HG02840 (cell line): ENCODE results near the gene KIF1A.

Experiments
- ATAC-seq: cut with Tn5 transposase; IDR thresholded peaks from one replicate; pipeline ENCODE4 v1.9.1; 2021; ENCODE audit warnings: mild to moderate bottlenecking, moderate library complexity, moderate number of reproducible peaks; ENCODE audit not compliant: unreplicated experiment, low FRiP score

KIF1A gene

DNA sequence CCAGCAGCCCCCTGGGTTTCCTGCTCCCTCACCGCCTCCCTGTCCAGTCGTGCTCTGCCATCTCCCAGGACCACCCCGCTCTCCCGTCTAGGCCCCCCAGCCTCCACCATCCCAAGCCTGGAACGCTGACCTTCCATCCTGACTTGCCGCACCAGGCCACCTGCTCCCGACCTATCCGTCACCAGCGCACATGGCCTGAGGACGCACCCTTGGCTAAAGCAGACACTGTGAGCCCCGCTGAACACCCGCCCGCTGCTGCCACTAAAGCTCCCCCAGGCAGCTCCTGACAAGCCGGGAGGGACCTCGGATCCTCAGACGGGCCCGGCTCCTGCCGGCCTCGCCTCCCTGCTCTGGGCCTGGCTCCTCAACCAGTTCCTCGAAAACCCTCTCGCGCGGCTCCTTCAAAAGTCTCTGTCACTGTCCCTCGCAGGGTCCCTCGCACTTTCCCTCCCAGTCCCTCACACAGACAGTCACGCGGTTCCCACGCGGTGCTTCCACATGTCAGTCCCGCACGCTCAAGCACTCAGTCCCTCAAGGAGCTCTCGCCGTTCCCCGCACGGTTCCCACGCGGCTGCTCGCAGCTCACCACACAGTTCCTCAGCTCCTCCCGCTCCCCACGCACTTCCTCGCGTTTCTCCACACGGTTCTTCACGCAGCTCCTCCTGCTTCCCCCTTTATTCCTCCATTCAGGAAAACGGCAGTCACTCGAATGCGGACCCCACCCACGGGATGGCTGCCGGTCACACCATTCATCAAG lies 42.4 kb downstream of the KIF1A start:
- no peak for ATAC-seq

DNA sequence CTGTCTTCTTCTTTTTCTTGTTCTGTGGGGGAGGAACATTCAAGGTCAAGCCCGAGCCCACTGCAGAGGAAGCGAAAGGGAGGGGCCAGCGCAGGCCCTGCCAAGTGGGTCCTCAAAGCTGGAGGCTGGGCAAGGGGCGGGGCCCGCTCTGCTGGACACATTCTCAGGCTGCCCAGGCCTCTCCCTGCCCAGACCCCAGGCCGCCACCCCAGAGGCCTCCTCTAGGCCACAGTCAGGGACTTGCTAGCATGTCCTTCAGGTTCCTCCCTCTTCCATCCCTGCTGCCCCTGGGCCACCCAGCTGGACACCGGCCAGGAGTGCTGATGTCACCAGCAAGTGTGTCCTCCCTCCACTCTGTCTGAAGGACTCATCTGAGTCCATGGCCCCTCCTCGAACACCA lies 44.1 kb downstream of the KIF1A start:
- no peak for ATAC-seq

DNA sequence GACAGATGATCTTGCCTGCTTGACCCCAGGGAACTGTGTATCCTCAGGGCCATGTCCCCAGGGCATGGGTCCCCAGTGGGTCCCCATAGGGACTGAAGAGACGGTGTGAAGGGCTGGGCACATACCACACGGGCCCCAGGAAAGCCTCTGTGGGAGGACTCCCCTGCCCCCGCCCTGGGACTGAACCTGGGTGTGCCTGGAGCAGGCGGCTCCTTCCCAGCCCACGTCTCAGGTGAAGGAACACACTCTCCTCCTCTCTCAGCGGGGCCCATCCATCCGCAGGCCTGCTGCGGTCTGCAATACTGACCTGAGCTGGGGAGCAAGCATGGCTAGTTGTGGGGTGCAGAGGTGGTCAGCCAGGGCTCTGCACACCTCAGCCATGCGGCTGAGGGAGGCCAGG lies 45.2 kb downstream of the KIF1A start:
- no peak for ATAC-seq

DNA sequence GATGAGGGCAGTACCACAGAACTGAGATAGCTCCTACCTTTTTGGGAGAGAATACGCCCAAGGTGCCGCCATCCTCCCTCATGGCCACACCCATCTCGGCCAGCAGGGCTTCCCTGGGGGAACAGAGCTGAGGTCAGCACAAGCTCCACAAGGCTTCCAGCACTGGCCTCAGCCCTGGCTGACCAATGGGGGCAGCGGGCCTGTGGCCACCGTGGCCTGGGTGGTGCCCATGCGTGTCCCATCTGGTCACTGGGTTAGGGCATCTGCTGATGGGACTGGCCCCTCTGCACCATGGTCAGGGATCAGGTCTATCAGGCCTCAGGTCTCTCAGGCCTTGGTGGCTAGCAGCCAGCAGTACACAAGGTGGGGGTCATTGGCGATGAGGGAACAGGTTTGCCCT lies 50.9 kb downstream of the KIF1A start:
- no peak for ATAC-seq

DNA sequence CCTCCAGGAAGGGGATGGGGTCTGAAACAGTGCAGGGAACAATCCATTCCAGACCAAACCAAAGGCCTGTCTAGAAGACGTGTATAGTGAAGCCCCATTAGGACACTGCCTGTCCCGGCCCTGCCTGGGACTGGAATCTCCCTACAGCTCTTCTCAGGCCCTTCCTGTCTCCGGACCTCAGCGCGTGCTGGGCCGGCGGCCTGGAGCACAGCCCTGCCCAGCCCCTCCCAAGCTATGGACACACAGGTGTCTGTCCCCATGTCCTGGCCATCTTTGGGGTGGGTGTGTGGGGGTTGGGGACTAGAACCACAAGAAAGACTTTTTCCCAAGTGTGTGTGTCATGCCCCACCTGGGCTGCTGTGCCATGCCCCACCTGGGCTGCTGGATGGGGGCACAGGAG lies 51.8 kb downstream of the KIF1A start:
- no peak for ATAC-seq

DNA sequence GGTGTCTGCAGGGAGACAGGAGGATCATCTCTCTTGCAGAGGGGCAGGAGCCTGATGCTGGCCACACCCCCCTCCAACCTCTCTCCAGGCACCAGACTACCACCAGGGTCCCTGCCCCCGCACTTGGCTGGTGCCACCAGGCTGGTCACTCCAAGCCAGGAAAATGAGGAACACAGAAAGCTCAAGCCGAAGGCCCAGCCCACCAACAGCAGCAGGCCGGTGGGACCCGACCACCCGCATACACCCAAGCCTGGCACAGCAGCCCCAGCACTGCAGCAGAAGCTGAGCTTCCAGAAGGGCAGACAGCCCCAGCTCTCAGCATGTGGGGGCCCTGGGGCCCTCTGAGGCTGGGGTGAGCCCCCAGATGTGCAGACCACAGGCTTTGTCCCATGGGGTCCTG lies 52.7 kb downstream of the KIF1A start:
- no peak for ATAC-seq

DNA sequence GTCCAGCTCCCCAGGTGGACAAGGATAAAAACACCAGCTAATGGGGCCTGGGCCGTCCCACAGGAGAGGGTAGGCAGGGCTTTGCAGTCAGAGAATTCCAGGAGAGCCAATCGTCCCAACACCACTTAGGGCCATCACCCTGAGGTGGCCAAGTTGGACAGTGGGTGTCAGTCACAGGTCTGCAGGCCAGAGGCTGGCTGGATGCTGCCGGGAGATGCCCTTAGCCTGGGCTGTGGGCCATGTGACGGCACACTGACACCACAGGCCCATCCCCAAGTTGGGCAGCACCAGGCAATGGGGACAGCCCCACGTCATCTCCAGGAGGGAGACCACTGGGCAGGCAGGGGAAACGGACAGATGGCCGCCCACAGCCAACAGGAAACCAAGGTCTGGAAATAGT lies 53.9 kb downstream of the KIF1A start:
- ATAC-seq: no peak

DNA sequence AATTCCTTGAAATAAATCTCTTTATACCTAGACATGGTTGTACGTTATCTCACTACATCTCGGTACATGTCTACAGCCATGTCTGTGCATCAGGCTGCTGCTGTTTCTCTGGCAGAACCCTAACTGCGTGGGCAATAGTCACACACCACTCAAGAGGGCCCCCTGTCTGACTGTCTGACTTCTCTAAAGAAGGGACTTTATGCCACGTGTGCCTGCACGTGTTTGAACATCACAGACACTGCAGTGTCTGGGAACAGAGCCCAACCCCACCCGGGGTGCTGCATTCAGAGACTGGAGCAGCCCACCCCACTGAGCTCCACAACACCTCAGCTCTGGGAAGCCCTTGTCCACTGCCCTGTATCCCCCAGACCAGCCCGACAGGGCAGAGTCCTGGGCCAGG lies 55.0 kb downstream of the KIF1A start:
- no peak for ATAC-seq

DNA sequence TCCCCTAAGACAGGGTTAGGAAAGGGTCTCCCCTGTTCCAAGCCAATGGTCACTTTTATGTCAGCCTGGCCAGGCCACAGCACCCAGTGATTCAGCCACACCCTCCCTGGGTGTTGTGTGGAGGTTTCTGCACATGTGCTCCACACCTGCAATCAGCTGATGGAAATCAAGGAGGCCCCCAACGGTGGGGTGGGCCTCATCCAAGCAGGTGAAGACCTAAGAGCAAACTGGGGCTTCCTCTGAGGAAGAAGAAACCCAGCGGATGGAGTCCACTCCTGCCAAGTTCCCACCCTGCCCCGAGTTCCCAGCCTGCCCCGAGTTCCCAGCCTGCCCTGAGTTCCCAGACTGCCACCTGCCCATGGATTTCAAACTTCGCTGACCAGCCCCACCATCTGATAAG lies 55.4 kb downstream of the KIF1A start:
- ATAC-seq: no peak

DNA sequence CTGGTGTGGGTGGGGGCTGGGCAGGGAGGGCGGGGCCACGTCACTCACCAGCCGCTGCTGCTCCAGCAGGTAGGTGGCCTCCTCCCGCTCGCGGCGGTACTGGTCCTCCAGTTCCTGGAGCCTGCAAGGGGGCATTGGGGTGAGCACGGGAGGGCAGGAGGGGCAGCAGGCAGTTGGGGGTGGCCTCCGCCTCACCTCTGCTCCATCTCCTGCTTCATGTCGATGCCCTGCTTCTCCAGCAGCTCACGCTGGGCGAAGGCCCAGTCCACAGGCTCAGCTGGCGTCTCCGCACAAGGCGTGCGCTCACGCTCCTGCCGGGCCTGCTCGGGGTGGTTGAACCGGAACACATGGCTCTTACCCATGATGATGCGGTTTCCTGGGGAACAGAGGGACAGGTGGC lies 57.0 kb downstream of the KIF1A start:
- ATAC-seq: no peak

DNA sequence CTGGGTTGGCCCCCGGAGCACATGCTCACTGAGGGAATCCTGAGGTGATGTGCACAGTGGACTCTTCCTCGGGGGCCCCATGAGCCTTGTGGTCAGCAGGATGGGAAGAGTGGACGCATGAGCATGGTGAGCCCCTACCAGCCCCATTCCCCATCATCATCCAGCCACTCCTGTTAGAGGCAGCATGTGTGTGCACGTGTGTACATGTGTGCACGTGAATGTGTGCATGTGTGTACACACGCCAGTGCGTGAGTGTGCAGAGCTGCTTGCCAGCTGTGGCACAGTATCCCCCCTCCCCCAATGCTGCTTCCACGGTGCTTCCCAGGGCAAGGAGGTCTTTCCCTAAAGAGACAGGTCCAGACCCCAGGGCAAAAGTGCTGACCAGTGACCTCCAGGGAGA lies 57.8 kb downstream of the KIF1A start:
- no peak for ATAC-seq

DNA sequence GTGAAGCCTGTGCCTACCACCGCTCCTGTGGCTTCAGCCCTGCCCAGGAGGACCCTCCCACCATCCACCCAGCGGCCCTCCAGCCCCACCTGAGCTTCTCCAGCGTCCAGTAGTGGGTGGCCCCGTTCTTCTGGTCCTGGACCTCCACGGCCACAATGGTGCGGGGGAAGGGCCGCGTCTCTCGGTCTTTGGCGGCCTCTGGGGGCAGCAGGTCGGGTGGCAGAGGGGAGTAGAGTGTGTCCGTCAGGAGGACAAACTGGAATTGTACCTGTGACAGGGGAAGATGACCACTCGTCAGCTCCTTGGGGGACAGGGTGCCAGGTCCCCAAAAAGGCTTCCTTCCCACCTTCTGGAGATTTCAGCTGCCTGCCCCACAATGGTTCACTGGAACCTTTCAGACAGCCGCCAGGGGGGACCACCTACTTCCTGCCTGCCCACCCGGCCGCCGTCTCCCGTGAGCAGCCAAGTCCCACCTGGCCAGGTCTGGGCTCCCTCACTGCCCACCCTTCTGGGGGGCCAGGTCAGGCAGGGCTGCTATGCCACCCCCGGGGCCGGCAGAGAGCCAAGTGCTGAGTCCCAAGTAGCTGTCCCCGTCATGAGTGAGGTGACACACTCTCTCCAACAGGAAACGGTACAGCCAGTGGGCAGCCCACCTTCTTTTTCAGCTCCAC lies 59.3 kb downstream of the KIF1A start:
- ATAC-seq: no peak

DNA sequence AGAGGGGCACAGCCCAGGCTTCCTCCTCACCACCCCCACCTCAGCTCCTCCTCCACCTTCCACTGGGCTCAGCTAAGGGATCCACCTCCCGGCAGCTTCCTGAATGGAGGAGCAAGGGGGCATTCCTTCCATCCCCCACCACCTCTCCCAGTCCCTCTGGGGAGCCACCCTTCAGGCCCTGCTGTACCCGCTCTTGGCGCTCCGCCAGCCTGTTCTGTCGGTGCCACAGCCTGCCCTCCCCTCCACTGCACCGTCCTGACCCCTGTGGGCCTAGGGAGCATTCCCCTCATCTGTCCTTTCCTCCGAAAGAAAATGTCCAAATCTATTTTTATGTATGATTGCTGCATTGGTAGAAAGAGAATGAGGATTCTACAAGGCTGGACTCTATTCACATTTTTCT lies 59.9 kb downstream of the KIF1A start:
- no peak for ATAC-seq

DNA sequence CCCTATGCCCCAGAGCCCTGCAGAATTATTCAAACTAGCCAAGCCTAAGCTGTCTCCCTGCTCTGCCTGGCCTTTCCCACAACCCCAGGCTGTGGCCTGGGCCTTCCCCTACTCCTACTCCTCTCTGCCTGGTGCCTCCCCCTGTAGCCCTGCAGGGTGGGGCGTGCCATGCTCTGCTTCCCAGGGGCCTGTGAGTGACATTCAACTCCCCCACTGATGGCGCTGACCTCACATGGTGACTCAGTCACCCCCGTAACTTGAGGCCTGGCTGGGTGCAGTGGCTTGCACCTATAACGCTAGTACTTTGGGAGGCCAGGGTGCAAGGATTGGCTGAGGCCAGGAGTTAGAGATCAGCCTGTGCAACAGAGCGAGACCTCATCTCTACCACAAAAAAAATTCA lies 60.6 kb downstream of the KIF1A start:
- no peak for ATAC-seq

DNA sequence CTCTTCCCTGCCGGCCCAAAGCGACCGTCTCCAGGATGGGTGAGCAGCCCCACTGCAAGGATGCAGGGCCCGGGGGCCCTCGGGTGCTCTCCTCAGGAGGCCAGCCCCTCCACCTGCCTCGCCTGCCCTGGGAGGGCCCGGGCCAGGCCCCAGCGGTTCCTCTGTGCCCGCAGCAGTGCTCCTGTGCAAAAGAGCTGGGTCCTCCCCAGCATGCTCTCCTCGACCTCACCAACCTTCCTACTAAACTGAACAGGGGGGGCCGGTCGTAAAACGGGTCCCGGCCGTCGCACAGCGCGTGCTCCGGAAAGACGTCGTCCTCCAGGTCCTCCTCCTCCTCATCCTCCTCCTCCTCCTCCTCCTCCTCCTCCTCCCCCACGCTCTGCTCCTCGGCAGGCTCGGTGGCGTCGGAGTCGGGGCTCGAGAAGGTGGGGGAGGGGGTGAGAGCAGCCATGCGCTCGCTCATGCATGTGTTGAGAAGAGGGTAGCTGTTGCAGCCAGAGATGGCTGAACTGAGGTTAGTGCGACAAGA lies 62.9 kb downstream of the KIF1A start:
- no peak for ATAC-seq

DNA sequence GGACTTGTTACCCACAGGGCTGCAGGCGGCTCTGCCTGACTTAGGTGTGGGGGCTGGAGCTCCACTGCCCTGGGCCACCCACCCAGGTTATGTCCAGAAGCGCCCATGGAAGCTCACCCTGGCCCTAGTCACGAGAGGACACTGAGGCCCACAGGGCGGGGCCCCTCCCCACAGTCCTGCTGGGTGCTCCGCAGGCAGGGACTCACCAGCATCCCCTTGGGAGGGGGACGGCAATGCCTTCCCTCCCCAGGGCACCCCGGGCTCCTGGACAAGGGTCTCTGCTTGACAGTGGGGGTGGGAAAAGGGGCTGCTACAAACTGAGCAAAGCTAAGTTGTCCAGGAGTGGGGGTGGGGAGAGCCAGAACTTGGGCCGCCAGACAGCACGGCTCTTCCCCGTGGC lies 67.8 kb downstream of the KIF1A start:
- ATAC-seq: no peak

DNA sequence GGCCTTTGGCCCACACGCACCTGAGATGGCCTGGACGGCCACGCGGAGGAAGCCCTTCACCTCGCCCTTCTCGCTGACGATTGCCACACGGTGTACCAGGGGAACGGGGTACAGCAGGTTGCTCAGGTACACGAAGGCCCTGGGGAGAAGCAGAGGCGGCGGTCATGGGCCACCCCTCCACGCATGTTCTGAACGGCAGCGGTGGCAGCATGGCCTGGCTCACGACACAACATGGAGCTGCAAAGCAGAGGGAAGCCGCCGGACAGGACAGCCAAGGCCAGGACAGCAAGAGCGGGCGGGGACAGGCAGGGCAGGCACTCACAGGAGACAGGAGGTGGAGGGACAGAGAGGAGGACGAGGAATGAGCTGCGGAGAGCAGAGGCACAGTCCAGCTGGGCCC lies 69.6 kb downstream of the KIF1A start:
- ATAC-seq: no peak

DNA sequence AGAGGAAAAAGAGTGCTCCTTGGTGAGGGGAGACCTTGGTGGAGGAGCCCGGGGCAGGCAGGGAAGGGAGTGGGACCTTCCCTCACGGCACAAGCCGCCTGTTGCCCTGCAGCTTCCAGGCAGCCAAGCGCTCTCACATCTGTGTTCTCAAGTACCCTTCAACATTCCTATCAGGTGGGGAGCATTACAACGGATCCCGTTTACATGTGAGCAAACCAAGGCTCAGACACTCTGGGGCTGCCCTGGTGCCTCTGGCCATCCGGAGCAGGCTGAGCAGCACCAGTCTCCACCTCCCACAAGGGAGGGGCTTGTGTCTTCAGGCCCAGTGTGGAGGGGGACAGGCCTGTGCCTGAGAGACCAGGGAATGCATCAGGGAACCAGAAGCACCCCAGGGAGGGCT lies 70.5 kb downstream of the KIF1A start:
- ATAC-seq: no peak

DNA sequence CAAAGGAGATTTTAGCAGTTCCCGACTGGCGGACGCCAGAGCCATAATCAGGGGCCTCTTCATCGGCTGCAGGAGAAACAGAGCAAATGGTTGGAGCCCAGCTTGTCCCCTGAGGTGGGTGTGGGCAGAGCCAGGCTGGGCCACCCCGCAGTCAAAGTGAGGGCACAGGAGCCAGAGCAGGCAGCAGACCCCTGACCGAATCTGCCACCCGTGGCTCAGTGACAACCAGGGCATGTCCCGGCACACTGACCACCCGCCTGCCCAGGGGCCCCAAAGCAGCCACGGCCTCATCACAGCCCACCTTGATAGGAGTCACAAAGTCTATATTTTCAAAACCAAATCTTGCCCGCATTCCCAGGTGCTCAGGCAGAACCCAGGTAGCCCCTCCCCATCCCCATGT lies 72.8 kb downstream of the KIF1A start:
- ATAC-seq: no peak

DNA sequence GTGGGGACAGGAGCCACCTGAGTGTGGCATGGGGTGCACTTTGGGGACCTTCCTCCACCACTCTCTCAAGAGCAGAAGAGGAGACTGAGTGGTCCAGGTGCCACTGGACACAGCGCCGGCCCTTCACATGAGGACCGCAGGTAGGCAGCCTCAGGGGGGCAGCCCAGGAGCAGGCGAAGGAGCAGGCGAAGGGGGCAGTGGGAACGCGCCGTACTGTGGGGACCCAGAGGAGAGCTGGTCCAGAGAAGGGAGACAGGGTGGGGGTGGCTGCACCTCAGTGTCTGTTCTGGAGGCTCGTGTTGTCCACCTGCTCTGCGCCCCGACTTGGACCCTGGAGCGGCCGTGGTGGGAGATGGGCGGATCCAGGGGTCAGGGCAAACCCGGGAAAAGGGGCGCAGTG lies 73.3 kb downstream of the KIF1A start:
- ATAC-seq: no peak

DNA sequence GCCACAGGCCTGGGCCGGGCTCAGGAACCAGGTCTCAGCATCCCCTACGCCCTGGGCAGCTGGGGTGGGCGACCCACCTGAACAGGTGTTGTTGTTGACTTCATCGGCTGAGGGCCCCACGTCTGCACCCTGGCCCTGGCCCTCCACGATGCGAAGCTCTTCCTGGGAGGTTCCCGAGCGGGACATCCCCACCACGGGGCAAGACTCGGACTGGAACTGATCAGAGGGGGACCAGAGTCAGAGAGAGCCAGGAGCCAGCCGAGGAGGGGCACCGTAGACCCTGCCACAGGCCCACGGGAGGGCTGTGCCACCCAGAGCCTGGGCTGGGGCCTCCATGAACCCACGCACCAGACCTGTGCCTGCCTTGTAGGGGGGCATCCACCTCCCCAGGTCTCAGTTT lies 74.1 kb downstream of the KIF1A start:
- no peak for ATAC-seq

DNA sequence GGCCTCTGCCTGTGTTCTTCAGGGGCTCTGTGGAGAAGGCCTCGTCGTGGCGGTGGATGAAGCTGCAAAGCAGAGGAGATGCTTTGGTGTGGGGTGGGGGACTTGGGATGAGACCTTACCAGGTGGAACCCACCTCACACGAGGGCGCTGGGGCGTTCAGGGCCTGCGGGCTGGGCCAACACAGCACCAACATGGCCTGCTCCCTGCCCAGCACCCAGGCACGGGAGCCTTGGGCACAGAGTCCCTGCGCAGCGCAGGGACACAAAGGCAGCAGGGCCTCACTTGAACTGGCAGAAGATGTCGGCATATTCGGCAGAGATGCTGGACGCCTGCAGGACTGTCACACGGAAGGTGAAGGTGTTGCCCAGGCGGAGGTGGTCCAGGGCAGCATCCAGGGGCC lies 74.6 kb downstream of the KIF1A start:
- ATAC-seq: no peak
